Activated T-cell treated with anti-CD3 and anti-CD28 coated beads, Interleukin-2, amount 50 U/mL, for 72 hours (primary cell): ENCODE results near the gene LITAF. TPM values are rescaled to one million over a fixed set of nuclear protein-coding genes. Genes with fewer than 3 reads are reported as not detected.
"Not testable (repeated sequence)": the region's sequence is repeated elsewhere in the genome, so short reads cannot be mapped to it uniquely, and the experiment has no call there.

Experiments
- ATAC-seq, 2 donors: fragments of 150-1000 bp; cut with Tn5 transposase; replicated peaks in 1 of 2; 2 replicates each; pipeline ENCODE4 v1.10.0; 2021; ENCODE audit warnings: moderate library complexity in 2 of 2, mild to moderate bottlenecking in 1 of 2
- DNase-seq, 2 donors: peaks; one replicate each; pipeline ENCODE4 v3.0.0; 2021 to 2022; ENCODE audit warnings: mixed read lengths in 1 of 2
- H3K27ac Mint-ChIP-seq: one replicate; pipeline ENCODE4 v1.8.0; 2022; ENCODE audit warnings: mild to moderate bottlenecking, moderate library complexity, mixed read lengths
- H3K27me3 Mint-ChIP-seq: one replicate; pipeline ENCODE4 v1.8.0; 2022; ENCODE audit warnings: low read depth, mixed read lengths
- H3K36me3 Mint-ChIP-seq, 2 donors: one replicate each; pipeline ENCODE4 v1.8.0; 2022; ENCODE audit warnings: mixed read lengths in 2 of 2, mild to moderate bottlenecking in 1 of 2; ENCODE audit not compliant: insufficient read depth in 2 of 2
- H3K4me1 Mint-ChIP-seq: one replicate; pipeline ENCODE4 v1.8.0; 2022; ENCODE audit warnings: low read depth, mixed read lengths
- H3K4me3 Mint-ChIP-seq, 2 donors: one replicate each; pipeline ENCODE4 v1.8.0; 2022; ENCODE audit warnings: mild to moderate bottlenecking in 2 of 2, mixed read lengths in 2 of 2, moderate library complexity in 2 of 2
- H3K9me3 Mint-ChIP-seq, 2 donors: one replicate each; pipeline ENCODE4 v1.8.0; 2022; ENCODE audit warnings: mixed read lengths in 2 of 2
- total RNA-seq, 2 donors: library from RNA; stranded (reverse); gene quantifications; one replicate each; pipeline ENCODE4 v1.2.3, GENCODE V29; 2022

The LITAF gene
- total RNA-seq, 2 donors from 2014 or later = 110 to 137 TPM

GRCh38 chr16:11571549-11571948 is 15.2 kb downstream of the LITAF start:
- Mint-ChIP-seq H3K4me1 (peaks cover 58% of the 10 kb centered on the region), H3K4me3 (no peak overlapping the region), H3K36me3 (peaks cover 9 to 16% of the 10 kb centered on the region in 2 donors), H3K27me3 (no peaks in the 10 kb centered on the region), H3K9me3 (no peaks in the 10 kb centered on the region), H3K27ac (no peak overlapping the region)
- DNase-seq (no peak), ATAC-seq (no peak)

GRCh38 chr16:11570806-11571205 is 15.9 kb downstream of the LITAF start:
- no peaks in the 10 kb centered on the region for H3K9me3 Mint-ChIP-seq
- no peaks in the 10 kb centered on the region for H3K27me3 Mint-ChIP-seq
- ATAC-seq = no peak
- H3K36me3 Mint-ChIP-seq = peaks cover 12 to 18% of the 10 kb centered on the region in 2 donors
- DNase-seq = no peak
- H3K4me1 Mint-ChIP-seq = peaks cover 63% of the 10 kb centered on the region
- H3K4me3 Mint-ChIP-seq = no peak overlapping the region
- no peak overlapping the region for H3K27ac Mint-ChIP-seq

- peaks cover 61% of the 10 kb centered on the region for H3K4me1 Mint-ChIP-seq
- ATAC-seq (no peak), DNase-seq (no peak)
- peaks cover 12 to 17% of the 10 kb centered on the region in 2 donors for H3K36me3 Mint-ChIP-seq
- no peaks in the 10 kb centered on the region for H3K27me3 Mint-ChIP-seq
- no peak overlapping the region for H3K27ac Mint-ChIP-seq
- no peak overlapping the region for H3K4me3 Mint-ChIP-seq
- no peaks in the 10 kb centered on the region for H3K9me3 Mint-ChIP-seq
Measured at GRCh38 chr16:11570258-11570657, 16.5 kb downstream of the LITAF start.

GRCh38 chr16:11566398-11566797 is 20.3 kb downstream of the LITAF start:
- DNase-seq (no peak), ATAC-seq (no peak)
- Mint-ChIP-seq H3K4me3 (no peak overlapping the region), H3K36me3 (peaks cover 6 to 11% of the 10 kb centered on the region in 2 donors), H3K27me3 (no peaks in the 10 kb centered on the region), H3K9me3 (no peaks in the 10 kb centered on the region), H3K4me1 (peaks cover 62% of the 10 kb centered on the region), H3K27ac (peak overlapping the region; percentile 82)

GRCh38 chr16:11565665-11566064 is 21.1 kb downstream of the LITAF start:
- peaks cover 62% of the 10 kb centered on the region for H3K4me1 Mint-ChIP-seq
- no peak for ATAC-seq

GRCh38 chr16:11564046-11564926 is 22.4 kb downstream of the LITAF start:
- Mint-ChIP-seq H3K4me3 (no peak overlapping the region), H3K4me1 (peaks cover 63% of the 10 kb centered on the region), H3K27ac (peak overlapping the region; percentile 50), H3K27me3 (no peaks in the 10 kb centered on the region), H3K36me3 (peaks cover 4 to 11% of the 10 kb centered on the region in 2 donors), H3K9me3 (no peaks in the 10 kb centered on the region)
- no peak for ATAC-seq
- no peak for DNase-seq

More at GRCh38 chr16:11565665-11566064, 21.1 kb downstream of the LITAF start:
- H3K36me3 Mint-ChIP-seq = peaks cover 6 to 14% of the 10 kb centered on the region in 2 donors
- H3K9me3 Mint-ChIP-seq = no peaks in the 10 kb centered on the region
- no peak overlapping the region for H3K4me3 Mint-ChIP-seq
- H3K27me3 Mint-ChIP-seq = no peaks in the 10 kb centered on the region
- DNase-seq = no peak
- H3K27ac Mint-ChIP-seq = peak overlapping the region; percentile 60

- no peak for ATAC-seq
- Mint-ChIP-seq H3K27ac (peak overlapping the region; percentile 86), H3K27me3 (no peaks in the 10 kb centered on the region), H3K4me3 (peak overlapping the region; percentile 39 to 50), H3K36me3 (peaks cover 4 to 12% of the 10 kb centered on the region in 2 donors), H3K4me1 (peaks cover 69% of the 10 kb centered on the region), H3K9me3 (no peaks in the 10 kb centered on the region)
- no peak for DNase-seq
Measured at GRCh38 chr16:11563493-11564040, 23.2 kb downstream of the LITAF start.

GRCh38 chr16:11562941-11563340 is 23.8 kb downstream of the LITAF start:
- H3K4me3 Mint-ChIP-seq = peak overlapping the region in 1 of 2 donors; percentile 50
- no peaks in the 10 kb centered on the region for H3K9me3 Mint-ChIP-seq
- no peak for DNase-seq
- no peak overlapping the region for H3K27ac Mint-ChIP-seq
- H3K4me1 Mint-ChIP-seq = peaks cover 75% of the 10 kb centered on the region
- no peaks in the 10 kb centered on the region for H3K27me3 Mint-ChIP-seq
- peaks cover 6 to 14% of the 10 kb centered on the region in 2 donors for H3K36me3 Mint-ChIP-seq
- ATAC-seq = no peak

GRCh38 chr16:11562411-11562810 is 24.3 kb downstream of the LITAF start:
- peak overlapping the region; percentile 42 for H3K27ac Mint-ChIP-seq

GRCh38 chr16:11561856-11562255 is 24.9 kb downstream of the LITAF start:
- Mint-ChIP-seq H3K27ac (peak overlapping the region; percentile 85), H3K27me3 (no peaks in the 10 kb centered on the region), H3K4me3 (peak overlapping the region; percentile 74 to 84), H3K9me3 (no peaks in the 10 kb centered on the region), H3K36me3 (peaks cover 8 to 17% of the 10 kb centered on the region in 2 donors), H3K4me1 (peaks cover 82% of the 10 kb centered on the region)
- DNase-seq = no peak
- no peak for ATAC-seq

More at GRCh38 chr16:11562411-11562810, 24.3 kb downstream of the LITAF start:
- H3K27me3 Mint-ChIP-seq = no peaks in the 10 kb centered on the region
- H3K4me1 Mint-ChIP-seq = peaks cover 78% of the 10 kb centered on the region
- ATAC-seq = no peak
- no peaks in the 10 kb centered on the region for H3K9me3 Mint-ChIP-seq
- DNase-seq = no peak
- peaks cover 6 to 14% of the 10 kb centered on the region in 2 donors for H3K36me3 Mint-ChIP-seq
- H3K4me3 Mint-ChIP-seq = no peak overlapping the region

GRCh38 chr16:11561454-11561805 is 25.3 kb downstream of the LITAF start:
- ATAC-seq (no peak), DNase-seq (no peak)
- peaks cover 81% of the 10 kb centered on the region for H3K4me1 Mint-ChIP-seq
- H3K9me3 Mint-ChIP-seq = no peaks in the 10 kb centered on the region
- H3K27ac Mint-ChIP-seq = peak overlapping the region; percentile 85
- no peaks in the 10 kb centered on the region for H3K27me3 Mint-ChIP-seq
- peaks cover 6 to 20% of the 10 kb centered on the region in 2 donors for H3K36me3 Mint-ChIP-seq
- peak overlapping the region; percentile 74 to 84 for H3K4me3 Mint-ChIP-seq

- H3K27ac Mint-ChIP-seq = peak overlapping the region; percentile 85
- peaks cover 76% of the 10 kb centered on the region for H3K4me1 Mint-ChIP-seq
- H3K36me3 Mint-ChIP-seq = peaks cover 11 to 24% of the 10 kb centered on the region in 2 donors
- H3K9me3 Mint-ChIP-seq = no peaks in the 10 kb centered on the region
- DNase-seq (peak; percentile 66 to 68), ATAC-seq (peak; percentile 96 to 97)
- peak overlapping the region; percentile 74 to 84 for H3K4me3 Mint-ChIP-seq
- H3K27me3 Mint-ChIP-seq = no peaks in the 10 kb centered on the region
Measured at GRCh38 chr16:11560701-11561453, 25.8 kb downstream of the LITAF start.

- Mint-ChIP-seq H3K4me1 (peaks cover 55% of the 10 kb centered on the region), H3K27ac (peak overlapping the region; percentile 3), H3K36me3 (peaks cover 14 to 31% of the 10 kb centered on the region in 2 donors)
- DNase-seq, H3K27me3 Mint-ChIP-seq, ATAC-seq, H3K4me3 Mint-ChIP-seq, H3K9me3 Mint-ChIP-seq: not testable (repeated sequence)
Measured at GRCh38 chr16:11558308-11558823, 28.4 kb downstream of the LITAF start.
